ENCODE results near the gene ADRA2B. TPM values are rescaled to one million over a fixed set of nuclear protein-coding genes. Genes with fewer than 3 reads are reported as not detected.
A peak's percentile ranks its signal among the peaks of the same experiment; 100 is the strongest.

The ADRA2B gene
- total RNA-seq, 1 experiment from 2014 or later: not detected

- no peak for DNase-seq (ENCODE audit: low read depth)
These were observed 2.5 kb upstream of the ADRA2B start for GRCh38 chr2:96118698-96119388.

GRCh38 chr2:96117701-96118588, 1.6 kb upstream of the ADRA2B start:
- no peak for DNase-seq (ENCODE audit: low read depth)

GRCh38 chr2:96116879-96117533, 635 bp upstream of the ADRA2B start:
- DNase-seq (ENCODE audit: low read depth): peak; percentile 29

- DNase-seq (ENCODE audit: low read depth): no peak
These were observed 544 bp downstream of the ADRA2B start for GRCh38 chr2:96115631-96116423.

GRCh38 chr2:96114903-96115581, 1.3 kb downstream of the ADRA2B start:
- no peak for DNase-seq (ENCODE audit: low read depth)

GRCh38 chr2:96114546-96114902, 1.8 kb downstream of the ADRA2B start:
- no peak for DNase-seq (ENCODE audit: low read depth)

GRCh38 chr2:96113951-96114350, 2.4 kb downstream of the ADRA2B start:
- no peak for DNase-seq (ENCODE audit: low read depth)

- no peak for DNase-seq (ENCODE audit: low read depth)
These were observed 3.0 kb downstream of the ADRA2B start for GRCh38 chr2:96113367-96113677.

GRCh38 chr2:96112501-96113366, 3.6 kb downstream of the ADRA2B start:
- no peak for DNase-seq (ENCODE audit: low read depth)

- DNase-seq (ENCODE audit: low read depth): no peak
These were observed 4.4 kb downstream of the ADRA2B start for GRCh38 chr2:96111823-96112500.

GRCh38 chr2:96111257-96111640, 5.1 kb downstream of the ADRA2B start:
- DNase-seq (ENCODE audit: low read depth): no peak

GRCh38 chr2:96110621-96111256, 5.6 kb downstream of the ADRA2B start:
- DNase-seq (ENCODE audit: low read depth): no peak

GRCh38 chr2:96109931-96110511, 6.3 kb downstream of the ADRA2B start:
- no peak for DNase-seq (ENCODE audit: low read depth)

- DNase-seq (ENCODE audit: low read depth): no peak
These were observed 7.0 kb downstream of the ADRA2B start for GRCh38 chr2:96109361-96109680.

- DNase-seq (ENCODE audit: low read depth): no peak
These were observed 7.6 kb downstream of the ADRA2B start for GRCh38 chr2:96108541-96109360.

- DNase-seq (ENCODE audit: low read depth): no peak
These were observed 8.2 kb downstream of the ADRA2B start for GRCh38 chr2:96108151-96108540.

GRCh38 chr2:96107708-96108065, 8.7 kb downstream of the ADRA2B start:
- no peak for DNase-seq (ENCODE audit: low read depth)

- DNase-seq (ENCODE audit: low read depth): no peak
These were observed 9.2 kb downstream of the ADRA2B start for GRCh38 chr2:96106991-96107707.
